Parathyroid adenoma (tissue), 2 donors: ENCODE data around the gene TRIM72.

Experiments
- H2AFZ ChIP-seq: fragments of 300-600 bp; sonication (generic); one replicate; pipeline ENCODE4 v1.7.0; 2017; ENCODE audit warnings: antibody characterized with exemption, mild to moderate bottlenecking
- H3K27ac ChIP-seq: fragments of 300-600 bp; sonication (generic); one replicate; pipeline ENCODE4 v1.7.0; 2017
- H3K27me3 ChIP-seq: fragments of 300-600 bp; sonication (generic); one replicate; pipeline ENCODE4 v1.7.0; 2017; ENCODE audit warnings: low read length; ENCODE audit not compliant: control insufficient read depth, insufficient read depth
- H3K36me3 ChIP-seq: fragments of 300-600 bp; sonication (generic); one replicate; pipeline ENCODE4 v1.7.0; 2017; ENCODE audit warnings: low read length; ENCODE audit not compliant: control insufficient read depth, insufficient read depth
- H3K4me1 ChIP-seq: fragments of 300-600 bp; sonication (generic); one replicate; pipeline ENCODE4 v1.7.0; 2017; ENCODE audit warnings: control low read depth
- H3K4me2 ChIP-seq: fragments of 300-600 bp; sonication (generic); one replicate; pipeline ENCODE4 v1.7.0; 2017; ENCODE audit warnings: low read length
- H3K4me3 ChIP-seq: fragments of 300-600 bp; sonication (generic); one replicate; pipeline ENCODE4 v1.7.0; 2017; ENCODE audit warnings: low read depth, low read length
- H3K79me2 ChIP-seq: fragments of 300-600 bp; sonication (generic); one replicate; pipeline ENCODE4 v1.7.0; 2017; ENCODE audit warnings: control low read depth
- H3K9ac ChIP-seq: fragments of 300-600 bp; sonication (generic); one replicate; pipeline ENCODE4 v1.7.0; 2017; ENCODE audit warnings: mild to moderate bottlenecking
- H3K9me3 ChIP-seq: fragments of 300-600 bp; sonication (generic); one replicate; pipeline ENCODE4 v1.7.0; 2017; ENCODE audit warnings: low read length; ENCODE audit not compliant: control insufficient read depth
- CTCF ChIP-seq: fragments of 300-600 bp; sonication (generic); IDR thresholded peaks from one replicate; pipeline ENCODE4 v1.7.0; 2017; ENCODE audit warnings: antibody characterized with exemption, mild to moderate bottlenecking
- donor health status: primary hyperparathyroidism.

Gene TRIM72

DNA sequence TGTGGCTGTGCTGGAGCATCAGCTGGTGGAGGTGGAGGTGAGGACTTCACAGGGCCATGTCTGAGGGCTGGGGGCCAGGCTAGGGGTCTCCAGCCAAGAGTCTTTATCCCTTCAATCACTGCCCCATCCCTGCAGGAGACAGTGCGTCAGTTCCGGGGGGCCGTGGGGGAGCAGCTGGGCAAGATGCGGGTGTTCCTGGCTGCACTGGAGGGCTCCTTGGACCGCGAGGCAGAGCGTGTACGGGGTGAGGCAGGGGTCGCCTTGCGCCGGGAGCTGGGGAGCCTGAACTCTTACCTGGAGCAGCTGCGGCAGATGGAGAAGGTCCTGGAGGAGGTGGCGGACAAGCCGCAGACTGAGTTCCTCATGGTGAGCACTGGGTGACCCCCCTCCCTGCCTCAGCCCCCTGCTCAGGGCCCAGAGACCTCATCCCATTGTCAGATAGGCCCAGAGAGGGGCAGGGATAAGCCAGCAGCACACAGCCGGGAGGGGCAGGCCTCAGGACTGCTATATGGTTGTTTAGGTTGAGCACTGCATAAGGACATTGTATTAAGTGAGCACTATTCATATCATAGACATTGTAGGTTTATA lies 5.3 kb downstream of the TRIM72 start:
- no peak for TF ChIP-seq CTCF
- H3K27me3 ChIP-seq, result no peaks in the 10 kb centered on the region
- no peak overlapping the region for H3K27ac ChIP-seq
- H3K9ac ChIP-seq, result no peak overlapping the region
- no peak overlapping the region for H2AFZ ChIP-seq
- no peak overlapping the region for H3K4me3 ChIP-seq
- no peaks in the 10 kb centered on the region for H3K36me3 ChIP-seq
- H3K79me2 ChIP-seq, result no peaks in the 10 kb centered on the region
- H3K4me2 ChIP-seq, result no peak overlapping the region
- H3K9me3 ChIP-seq, result no peaks in the 10 kb centered on the region
- peaks cover 13% of the 10 kb centered on the region for H3K4me1 ChIP-seq

GRCh38 chr16:31221357-31222160 lies 7.6 kb downstream of the TRIM72 start:
- Histone ChIP-seq H3K4me2 (no peak overlapping the region), H2AFZ (no peak overlapping the region), H3K9me3 (no peaks in the 10 kb centered on the region), H3K9ac (no peak overlapping the region), H3K4me3 (no peak overlapping the region), H3K79me2 (no peaks in the 10 kb centered on the region), H3K36me3 (no peaks in the 10 kb centered on the region), H3K27ac (no peak overlapping the region), H3K4me1 (peaks cover 4% of the 10 kb centered on the region), H3K27me3 (no peaks in the 10 kb centered on the region)
- TF ChIP-seq CTCF, result no peak

DNA sequence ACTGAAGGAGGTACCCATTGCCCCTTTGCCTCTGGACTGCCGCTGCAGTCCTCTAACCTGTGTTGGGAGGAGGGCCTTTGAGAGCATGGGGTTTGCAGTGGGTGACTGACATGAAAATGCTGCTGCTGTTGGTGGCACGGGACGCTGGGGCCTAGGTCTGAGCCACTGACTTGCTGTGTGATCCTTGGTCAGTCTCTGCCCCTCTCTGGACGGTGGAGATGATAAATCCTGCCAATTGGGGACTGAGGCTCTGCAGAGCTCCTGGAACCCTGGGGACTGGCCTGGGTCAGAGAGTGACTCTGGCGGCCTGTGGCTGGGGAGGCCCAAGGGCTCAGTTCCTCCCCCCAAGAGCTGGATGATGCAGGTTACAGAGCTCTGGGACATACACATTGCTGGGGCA lies 9.1 kb downstream of the TRIM72 start:
- Histone ChIP-seq H3K36me3 (no peaks in the 10 kb centered on the region), H3K27me3 (no peaks in the 10 kb centered on the region)
- TF ChIP-seq CTCF, result no peak

GRCh38 chr16:31224092-31224955 lies 10.4 kb downstream of the TRIM72 start:
- Histone ChIP-seq H3K4me3 (no peak overlapping the region), H3K4me2 (no peak overlapping the region), H3K9ac (no peak overlapping the region), H3K79me2 (no peaks in the 10 kb centered on the region), H3K4me1 (no peaks in the 10 kb centered on the region), H3K27ac (no peak overlapping the region), H3K36me3 (no peaks in the 10 kb centered on the region), H2AFZ (no peak overlapping the region), H3K27me3 (no peaks in the 10 kb centered on the region), H3K9me3 (no peaks in the 10 kb centered on the region)
- TF ChIP-seq CTCF, result no peak

More for the DNA sequence above, 9.1 kb downstream of the TRIM72 start:
- Histone ChIP-seq H3K4me3 (no peak overlapping the region), H2AFZ (no peak overlapping the region), H3K79me2 (no peaks in the 10 kb centered on the region), H3K4me2 (no peak overlapping the region), H3K4me1 (no peaks in the 10 kb centered on the region), H3K27ac (no peak overlapping the region), H3K9ac (no peak overlapping the region), H3K9me3 (no peaks in the 10 kb centered on the region)
